CD4-positive, alpha-beta T cell treated with Interleukin-2 at 100 ng/mL for 4 hours (primary cell): ENCODE measurements around the gene LRRFIP1.
"Not testable (repeated sequence)": the region's sequence is repeated elsewhere in the genome, so short reads cannot be mapped to it uniquely, and the experiment has no call there.

Source experiments
- DNase-seq: peaks from one replicate; pipeline ENCODE4 v3.0.0-alpha.2; 2020; ENCODE audit warnings: low spot score

LRRFIP1 gene

DNA sequence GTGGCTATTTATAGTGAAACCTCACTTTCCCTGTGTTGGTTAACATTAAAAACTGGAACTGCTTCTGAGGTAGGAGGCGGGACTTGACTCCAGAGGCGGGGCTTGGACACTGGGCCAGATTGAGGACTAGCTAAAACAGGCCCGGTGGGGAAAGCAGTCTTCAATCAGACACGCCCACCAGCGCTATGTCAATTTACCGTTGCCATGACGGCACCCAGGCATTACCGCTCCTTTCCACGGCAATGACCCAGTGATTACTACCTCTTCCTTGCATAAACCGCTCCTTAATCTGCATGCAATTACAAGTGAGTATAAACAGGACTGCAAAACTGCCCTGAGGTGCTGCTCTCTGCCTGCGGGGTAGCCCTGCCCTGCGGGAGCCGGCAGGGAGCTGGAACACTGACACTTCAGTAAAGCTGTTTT lies 35.3 kb downstream of the LRRFIP1 start:
- peak; percentile 61 for DNase-seq

DNA sequence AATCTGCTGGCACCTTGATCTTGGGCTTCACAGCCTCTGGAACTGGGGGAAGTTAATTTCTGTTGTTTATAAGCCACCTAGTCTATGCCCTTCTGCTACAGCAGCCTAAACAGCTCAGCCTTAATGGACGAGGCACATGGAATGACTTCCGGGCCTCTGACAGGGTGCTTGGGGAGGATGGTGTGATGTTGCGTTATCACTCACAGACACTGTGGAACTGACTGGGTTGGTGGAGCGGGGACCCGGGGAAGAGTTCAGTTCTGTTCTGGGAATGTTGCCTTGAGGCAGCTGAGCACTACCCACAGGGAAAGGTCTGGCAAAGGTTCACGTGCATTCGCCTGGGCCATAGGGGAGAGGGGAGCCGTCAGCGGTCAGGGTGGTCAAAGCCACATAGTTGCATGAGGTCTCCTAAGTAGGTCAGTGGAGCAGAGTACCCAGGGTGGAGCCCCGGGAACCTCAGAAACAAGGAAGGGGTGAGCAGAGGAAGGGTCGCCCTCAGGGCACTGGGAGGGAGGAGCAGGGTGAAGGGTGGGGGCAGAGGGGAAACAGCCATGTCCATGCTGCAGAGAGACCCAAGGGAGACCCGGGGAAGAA lies 36.2 kb downstream of the LRRFIP1 start:
- no peak for DNase-seq

DNA sequence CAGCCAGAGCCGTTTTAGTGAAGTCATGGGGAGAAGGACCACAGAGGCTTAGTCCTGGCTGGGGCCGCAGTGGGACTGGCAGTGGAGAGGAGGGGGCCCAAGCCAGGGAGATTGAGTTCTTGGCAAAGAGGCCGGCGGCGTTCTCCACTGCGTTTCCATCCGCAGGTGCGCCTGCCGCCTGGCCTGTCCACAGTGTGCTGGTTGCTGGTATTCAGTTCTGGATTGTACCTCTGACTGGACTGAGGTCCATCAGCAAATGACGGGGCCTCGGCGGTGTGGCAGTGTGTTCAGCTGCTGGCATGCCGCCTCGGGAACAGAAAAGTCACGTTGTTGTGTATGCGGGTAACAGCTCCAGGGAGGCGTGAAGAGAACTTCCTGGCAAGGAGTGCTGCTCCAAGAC lies 36.8 kb downstream of the LRRFIP1 start:
- no peak for DNase-seq

DNA sequence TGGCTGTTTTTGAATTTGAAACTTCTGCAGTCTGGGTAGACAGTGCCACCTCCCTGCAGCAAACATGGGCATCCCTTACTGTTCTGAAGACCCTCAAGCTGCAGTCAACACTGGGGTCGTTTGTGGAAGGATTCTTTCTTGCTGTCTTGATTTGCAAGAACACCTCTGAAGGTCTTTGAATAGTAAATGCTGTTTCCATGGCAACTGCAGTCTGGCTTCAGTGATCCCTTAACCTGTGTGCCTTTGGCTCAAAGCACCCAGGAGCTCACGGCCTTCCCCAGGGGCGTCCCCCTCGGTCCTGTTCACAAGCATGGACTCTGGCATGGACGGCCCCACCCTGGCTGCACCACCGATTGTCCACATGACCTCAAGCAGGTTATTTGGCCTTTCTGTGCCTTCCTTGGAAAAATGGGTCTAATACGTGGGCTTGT lies 38.3 kb downstream of the LRRFIP1 start:
- no peak for DNase-seq

- DNase-seq: no peak
Measured at GRCh38 chr2:237666606-237667005, 39.2 kb downstream of the LRRFIP1 start.

DNA sequence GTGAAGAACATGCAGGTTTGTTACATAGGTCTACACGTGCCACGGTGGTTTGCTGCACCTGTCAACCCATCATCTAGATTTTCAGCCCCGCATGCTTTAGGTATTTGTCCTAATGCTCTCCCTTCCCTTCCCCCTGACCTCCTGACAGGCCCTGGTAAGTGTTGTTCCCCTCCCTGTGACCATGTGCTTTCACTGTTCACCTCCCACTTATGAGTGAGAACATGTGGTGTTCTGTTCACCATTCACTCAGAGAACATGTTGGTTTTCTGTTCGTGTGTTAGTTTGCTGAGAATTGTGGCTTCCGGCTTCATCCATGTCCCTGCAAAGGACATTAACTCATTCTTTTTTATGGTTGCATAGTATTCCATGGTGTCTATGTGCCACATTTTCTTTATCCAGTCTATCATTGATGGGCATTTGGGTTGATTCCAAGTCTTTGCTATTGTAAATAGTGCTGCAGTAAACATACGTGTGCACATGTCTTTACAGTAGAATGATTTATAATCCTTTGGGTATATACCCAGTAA lies 39.7 kb downstream of the LRRFIP1 start:
- not testable (repeated sequence) for DNase-seq

DNA sequence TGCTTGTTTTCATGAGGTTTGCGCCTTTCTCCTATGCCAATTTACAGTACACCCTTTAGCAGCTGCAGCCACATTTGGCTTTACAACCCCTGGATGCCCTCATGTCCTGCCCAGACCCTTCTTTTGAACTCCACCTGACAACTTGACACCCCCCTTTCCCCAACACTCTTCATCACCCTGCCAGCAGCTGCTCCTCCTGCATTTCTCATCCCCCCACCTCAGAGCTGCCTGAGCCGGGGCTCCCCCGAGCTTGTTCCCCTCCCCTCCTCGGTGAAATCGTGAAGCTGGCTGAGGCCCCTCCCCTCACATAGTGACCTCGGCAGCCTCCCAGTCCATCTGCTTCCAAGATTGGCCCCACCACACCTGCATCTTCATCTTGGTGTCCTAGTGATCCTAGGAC lies 40.5 kb downstream of the LRRFIP1 start:
- no peak for DNase-seq

- DNase-seq: no peak
Measured at GRCh38 chr2:237668440-237668839, 41.1 kb downstream of the LRRFIP1 start.

GRCh38 chr2:237669283-237669627 lies 41.9 kb downstream of the LRRFIP1 start:
- DNase-seq: no peak

GRCh38 chr2:237669628-237670392 lies 42.4 kb downstream of the LRRFIP1 start:
- DNase-seq: no peak

DNA sequence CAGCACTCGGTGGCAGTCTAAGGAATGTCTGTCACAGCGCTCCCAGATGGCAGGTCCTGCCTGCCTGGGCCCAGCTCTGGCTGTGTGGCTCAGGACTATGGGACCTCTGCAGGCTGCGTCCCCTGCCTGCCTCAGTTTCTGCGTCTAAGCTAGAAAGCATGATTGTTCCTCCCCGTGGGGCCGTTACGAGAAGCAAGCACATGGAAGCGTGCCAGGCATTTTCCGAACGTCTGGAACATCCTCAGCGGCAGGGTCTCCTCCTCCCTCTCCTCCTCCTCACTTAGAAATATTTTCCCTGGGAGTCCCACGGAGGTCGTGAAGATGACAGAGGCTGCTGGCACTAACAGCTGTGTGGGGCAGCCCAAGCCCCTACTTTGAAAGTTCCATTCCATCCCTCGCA lies 43.3 kb downstream of the LRRFIP1 start:
- DNase-seq: no peak

DNA sequence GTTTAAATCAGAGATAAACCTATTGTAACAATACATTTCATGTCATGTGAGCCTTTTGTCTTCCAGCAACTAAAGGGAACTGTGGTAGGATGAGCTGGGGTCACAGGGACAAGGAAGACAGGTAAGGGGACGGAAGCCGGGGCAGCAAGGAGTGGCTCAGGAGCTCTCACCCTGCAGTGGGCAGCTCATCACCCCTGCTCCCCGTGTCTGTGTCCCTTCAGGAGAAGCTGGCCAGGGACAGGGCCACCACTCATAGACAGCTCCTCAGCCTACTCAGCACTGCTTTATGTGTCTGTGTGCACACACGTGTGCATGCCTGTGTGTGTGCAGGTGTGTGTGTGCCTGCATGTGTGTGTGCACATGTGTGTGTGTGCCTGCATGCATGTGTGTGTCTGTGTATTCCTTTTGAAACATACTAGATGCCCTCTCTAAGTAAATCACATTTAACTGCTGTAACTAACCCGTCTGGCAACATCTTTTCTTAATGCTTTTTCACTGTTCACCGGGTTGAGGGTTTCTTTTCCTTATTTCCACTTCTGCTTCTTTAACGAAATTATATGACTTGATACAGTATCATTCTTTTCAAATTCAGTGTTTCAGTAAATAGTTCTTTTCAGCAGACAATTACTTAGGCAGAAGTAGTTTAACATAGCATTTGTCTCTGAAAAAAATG lies 44.2 kb downstream of the LRRFIP1 start:
- DNase-seq: no peak

GRCh38 chr2:237672731-237673129 lies 45.3 kb downstream of the LRRFIP1 start:
- DNase-seq: no peak

DNA sequence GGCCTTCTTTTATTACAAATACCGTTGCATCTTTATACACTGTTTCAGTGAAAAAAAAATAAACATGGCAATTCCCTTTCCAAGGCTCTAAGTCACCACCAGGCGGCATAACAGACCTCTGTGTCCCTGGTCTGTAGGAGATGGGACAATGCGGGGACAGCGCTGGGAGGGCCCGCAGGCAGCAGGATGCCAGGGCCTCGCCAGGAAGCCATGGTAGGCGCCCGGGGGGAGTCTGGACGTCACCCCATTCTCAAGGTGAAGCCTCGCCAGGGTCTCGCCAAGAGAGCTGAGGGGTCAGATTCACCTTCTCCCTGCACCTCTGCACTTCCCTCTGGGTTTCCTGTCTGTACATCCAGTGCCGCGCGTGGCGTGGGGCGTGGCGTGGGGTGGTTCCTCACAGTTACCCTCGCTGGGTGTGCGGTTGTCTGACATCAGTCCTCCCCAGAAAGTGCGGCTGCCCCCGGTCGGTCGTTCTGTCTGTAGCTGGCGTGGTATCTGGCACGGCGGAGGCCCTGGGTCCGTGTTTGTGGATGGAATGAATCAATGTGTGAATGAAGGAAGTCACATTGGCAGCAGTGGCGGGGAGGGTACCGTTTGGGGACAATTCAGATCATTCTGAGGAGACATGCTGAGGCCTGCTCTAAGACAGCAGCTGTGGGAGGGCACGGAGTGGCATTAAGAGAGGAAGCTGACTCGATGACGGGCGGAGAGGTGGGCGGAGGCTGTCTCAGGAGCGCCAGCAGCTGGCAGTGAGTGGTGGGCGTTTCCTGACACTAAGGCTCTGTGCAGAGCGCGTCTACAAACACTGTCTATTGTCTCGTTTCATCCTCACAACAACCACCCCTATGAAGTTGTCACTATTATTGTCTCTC lies 46.0 kb downstream of the LRRFIP1 start:
- peak; percentile 94 for DNase-seq

DNA sequence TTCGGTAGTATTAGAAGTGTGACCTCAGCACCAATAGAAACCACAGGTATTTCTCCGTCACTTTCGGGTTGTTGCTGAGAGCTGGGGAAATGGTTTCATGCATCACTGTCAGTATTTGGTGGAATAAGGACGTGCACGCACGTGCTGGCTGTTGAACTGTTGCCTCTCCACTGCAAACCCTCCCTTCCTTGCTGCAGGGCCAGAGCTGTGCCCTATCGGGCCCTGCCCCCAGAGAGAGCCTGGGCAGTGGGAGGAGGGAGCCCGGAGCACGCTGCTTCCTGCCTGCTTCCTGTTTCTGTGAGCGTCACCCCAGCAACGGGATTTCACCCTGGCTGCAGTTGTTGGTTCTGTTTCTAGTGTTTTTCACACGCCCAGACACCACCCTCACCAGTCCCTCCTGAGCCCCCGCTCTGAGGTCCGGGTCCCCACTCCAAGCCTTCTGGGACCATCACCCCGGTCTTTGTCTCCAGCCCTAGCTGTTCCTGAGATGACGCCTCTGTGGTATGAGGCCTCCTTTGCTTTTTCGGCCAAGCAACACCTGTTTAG lies 47.4 kb downstream of the LRRFIP1 start:
- peak; percentile 95 for DNase-seq

DNA sequence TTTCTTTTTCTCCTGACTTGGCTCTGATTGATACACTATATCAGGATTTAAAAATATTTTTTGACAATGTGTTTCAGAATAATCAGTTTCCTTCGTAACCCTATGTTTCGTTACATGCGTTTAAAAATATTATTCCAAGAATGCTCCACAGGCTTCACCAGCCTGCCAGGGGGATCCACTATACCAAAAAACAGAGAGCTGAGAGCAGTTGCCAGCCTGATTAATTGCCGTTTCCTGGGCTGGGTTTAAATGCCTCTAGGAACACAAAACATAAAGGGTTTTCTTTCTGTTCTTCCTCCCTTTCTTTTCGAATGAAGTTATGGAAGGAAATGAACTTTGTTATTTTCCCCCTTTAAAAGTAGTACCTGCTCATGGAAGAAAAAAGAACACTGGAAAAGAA lies 47.9 kb downstream of the LRRFIP1 start:
- peak; percentile 52 for DNase-seq

DNA sequence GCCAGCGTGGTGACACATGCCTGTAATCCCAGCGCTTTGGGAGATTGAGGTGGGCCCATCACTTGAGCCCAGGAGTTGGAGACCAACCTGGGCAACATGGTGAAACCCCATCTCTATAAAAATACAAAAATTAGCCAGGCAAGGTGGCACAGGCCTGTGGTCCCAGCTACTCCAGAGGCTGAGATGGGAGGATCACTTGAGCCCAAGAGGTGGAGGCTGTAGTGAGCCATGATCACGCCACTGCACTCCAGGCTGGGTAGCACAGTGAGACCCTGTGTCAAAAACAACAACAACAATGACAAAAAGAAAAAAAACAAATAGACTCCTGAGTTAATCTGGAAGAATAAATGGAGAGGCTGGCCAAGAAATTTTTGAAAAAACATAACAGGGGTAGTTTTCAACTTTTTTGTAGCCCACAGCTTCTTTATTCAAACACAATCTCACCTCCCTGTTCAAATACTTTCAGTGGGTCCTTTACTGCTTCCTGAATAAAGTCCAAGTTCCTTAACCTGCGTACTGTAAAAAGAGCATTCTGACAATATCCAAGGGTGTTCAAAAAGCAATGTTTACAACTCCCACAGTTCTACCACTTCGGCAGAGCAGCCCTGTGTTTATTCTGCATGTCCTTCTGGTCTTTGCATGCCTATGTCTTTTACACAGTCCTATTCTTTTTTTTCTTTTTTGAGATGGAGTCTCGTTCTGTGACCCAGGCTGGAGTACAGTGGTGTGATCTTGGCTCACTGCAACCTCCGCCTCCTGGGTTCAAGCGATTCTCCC lies 53.5 kb downstream of the LRRFIP1 start:
- DNase-seq: no peak

- no peak for DNase-seq
Measured at GRCh38 chr2:237682151-237682550, 54.8 kb downstream of the LRRFIP1 start.

DNA sequence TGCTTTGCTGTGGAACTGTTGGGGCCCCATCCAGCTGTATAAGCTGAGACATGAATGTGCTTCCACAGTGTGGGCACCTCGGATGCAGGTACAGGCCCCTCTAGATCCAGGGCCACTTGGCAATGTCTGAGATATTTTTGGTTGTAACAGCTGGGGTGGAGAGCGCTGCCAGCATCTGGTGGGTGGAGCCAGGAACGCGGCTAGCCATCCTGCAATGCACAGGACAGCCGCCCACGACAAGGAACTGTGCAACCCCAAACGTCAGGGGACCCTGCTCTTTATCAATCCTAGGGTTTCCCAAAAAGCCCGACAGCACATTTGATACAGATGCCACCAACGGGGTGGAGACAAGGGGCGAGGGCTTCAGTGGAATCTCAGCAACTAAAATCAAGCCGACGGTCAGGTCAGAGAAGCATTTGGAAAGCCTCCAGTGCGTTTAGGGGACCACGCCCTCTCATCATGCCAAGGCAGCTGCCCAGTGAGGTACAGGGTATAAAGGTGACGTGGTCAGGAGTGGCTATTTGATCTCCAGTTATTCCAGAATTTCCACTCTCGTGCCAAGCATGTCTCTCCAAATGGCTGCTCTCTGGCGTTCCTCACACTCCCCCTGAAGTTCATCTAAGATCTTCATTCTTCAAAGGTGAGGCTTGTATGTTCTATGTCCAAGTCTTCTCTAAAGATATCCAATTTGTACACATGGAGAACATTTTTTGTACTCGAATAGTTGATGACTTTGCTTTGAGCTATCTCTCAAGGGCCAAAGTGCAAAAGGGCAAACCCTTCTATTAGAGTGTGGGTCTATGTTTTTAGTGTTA lies 55.7 kb downstream of the LRRFIP1 start:
- DNase-seq: no peak

DNA sequence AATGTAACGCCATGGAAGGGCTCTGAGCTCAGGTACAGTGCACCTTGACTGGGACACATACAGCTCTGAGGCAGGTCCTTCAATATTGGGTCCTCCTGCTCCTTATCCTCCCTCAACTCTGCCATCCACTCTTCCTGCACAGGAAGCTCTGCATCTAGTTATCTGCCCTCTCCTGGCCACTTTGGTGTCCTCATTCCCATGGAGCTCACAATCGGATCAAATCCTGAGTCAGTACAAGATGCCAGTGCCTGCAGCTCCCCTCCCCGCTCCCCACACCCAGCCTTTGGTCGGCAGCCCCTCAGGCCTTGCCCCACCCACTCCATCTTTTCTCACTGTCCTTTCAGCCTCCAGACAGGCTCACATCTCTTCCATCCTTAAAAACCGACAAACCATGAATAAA lies 58.0 kb downstream of the LRRFIP1 start:
- DNase-seq: no peak
